Mesenchymal stem cell (in vitro differentiated cells and primary cell): ENCODE measurements around the gene SERTAD2.

ENCODE experiments used
- DNase-seq: peaks from one replicate; pipeline ENCODE4 v3.0.0-alpha.2; 2013
- H2AFZ ChIP-seq: one replicate; pipeline ENCODE4 v1.6.1; 2013; ENCODE audit warnings: low read depth, mild to moderate bottlenecking, control low read depth, inconsistent platforms, low read length, moderate library complexity
- H2AK5ac ChIP-seq: 2 replicates; pipeline ENCODE4 v1.6.1; 2013; ENCODE audit warnings: low read length, moderate library complexity, mild to moderate bottlenecking, inconsistent platforms; ENCODE audit not compliant: severe bottlenecking
- H2BK120ac ChIP-seq: one replicate; pipeline ENCODE4 v1.6.1; 2013; ENCODE audit warnings: low read depth, mild to moderate bottlenecking, inconsistent platforms, low read length, moderate library complexity
- H2BK12ac ChIP-seq, 2 experiments: one replicate each; pipeline ENCODE4 v1.6.1; 2013; ENCODE audit warnings: inconsistent platforms in 2 of 2, low read length in 2 of 2, mild to moderate bottlenecking in 2 of 2, moderate library complexity in 2 of 2, control low read depth in 1 of 2
- H2BK15ac ChIP-seq: one replicate; pipeline ENCODE4 v1.6.1; 2013; ENCODE audit warnings: mild to moderate bottlenecking, low read depth, inconsistent platforms; ENCODE audit not compliant: poor library complexity, severe bottlenecking
- H2BK5ac ChIP-seq: 2 replicates; pipeline ENCODE4 v1.6.1; 2013; ENCODE audit warnings: low read depth, mild to moderate bottlenecking, low read length, control low read depth, inconsistent platforms; ENCODE audit not compliant: poor library complexity, severe bottlenecking
- H3K14ac ChIP-seq, 2 experiments: one replicate each; pipeline ENCODE4 v1.6.1; 2013; ENCODE audit warnings: inconsistent platforms in 2 of 2, low read length in 2 of 2, control low read depth in 1 of 2, mild to moderate bottlenecking in 1 of 2, moderate library complexity in 1 of 2
- H3K18ac ChIP-seq, 2 experiments: one replicate each; pipeline ENCODE4 v1.6.1; 2013; ENCODE audit warnings: inconsistent platforms in 2 of 2, low read length in 2 of 2, control low read depth in 1 of 2, low read depth in 1 of 2, mild to moderate bottlenecking in 1 of 2
- H3K23ac ChIP-seq, 2 experiments: one replicate each; pipeline ENCODE4 v1.6.1; 2013; ENCODE audit warnings: inconsistent platforms in 2 of 2, low read length in 2 of 2, mild to moderate bottlenecking in 2 of 2, moderate library complexity in 2 of 2, control low read depth in 1 of 2
- H3K27ac ChIP-seq: 2 replicates; pipeline ENCODE4 v1.5.1; 2013; ENCODE audit warnings: mild to moderate bottlenecking, moderate library complexity, low read length, control low read depth, inconsistent platforms; ENCODE audit not compliant: poor library complexity, severe bottlenecking
- H3K27me3 ChIP-seq, 2 experiments: 2 replicates each; pipeline versions ENCODE4 v1.6.1 to v1.7.0; 2013; ENCODE audit warnings: low read length in 2 of 2, mild to moderate bottlenecking in 2 of 2, moderate library complexity in 2 of 2, control low read depth in 1 of 2, inconsistent platforms in 1 of 2; ENCODE audit not compliant: control insufficient read depth in 1 of 2, insufficient read depth in 1 of 2
- H3K36me3 ChIP-seq, 2 experiments: 2 replicates each; pipeline versions ENCODE4 v1.6.1 to v1.7.0; 2013; ENCODE audit warnings: low read length in 2 of 2, control low read depth in 1 of 2, inconsistent platforms in 1 of 2, low read depth in 1 of 2, mild to moderate bottlenecking in 1 of 2; ENCODE audit not compliant: insufficient read depth in 2 of 2, control insufficient read depth in 1 of 2
- H3K4ac ChIP-seq, 2 experiments: one replicate each; pipeline ENCODE4 v1.6.1; 2013; ENCODE audit warnings: inconsistent platforms in 2 of 2, low read length in 2 of 2, mild to moderate bottlenecking in 2 of 2, moderate library complexity in 2 of 2, control low read depth in 1 of 2, low read depth in 1 of 2
- H3K4me1 ChIP-seq: 2 replicates; pipeline ENCODE4 v1.6.1; 2013; ENCODE audit warnings: low read depth, low read length, control low read depth; ENCODE audit not compliant: control insufficient read depth, insufficient read depth
- H3K4me2 ChIP-seq: 2 replicates; pipeline ENCODE4 v1.6.1; 2013; ENCODE audit warnings: low read length, mild to moderate bottlenecking, inconsistent platforms; ENCODE audit not compliant: poor library complexity, severe bottlenecking
- H3K4me3 ChIP-seq, 2 experiments: 2 replicates each; pipeline versions ENCODE4 v1.5.1 to v1.7.0; 2013; ENCODE audit warnings: low read length in 2 of 2, mild to moderate bottlenecking in 2 of 2, control low read depth in 1 of 2, low read depth in 1 of 2; ENCODE audit not compliant: insufficient read depth in 1 of 2
- H3K79me1 ChIP-seq: replicated peaks from 2 replicates; pipeline ENCODE4 v1.6.1; 2013; ENCODE audit warnings: mild to moderate bottlenecking, control low read depth, low read length, inconsistent platforms; ENCODE audit not compliant: poor library complexity, severe bottlenecking
- H3K9ac ChIP-seq: 2 replicates; pipeline ENCODE4 v1.7.0; 2013; ENCODE audit warnings: mild to moderate bottlenecking, low read length, moderate library complexity
- H3K9me3 ChIP-seq: 2 replicates; pipeline ENCODE4 v1.7.0; 2013; ENCODE audit warnings: mild to moderate bottlenecking, low read length; ENCODE audit not compliant: control insufficient read depth
- H4K8ac ChIP-seq: one replicate; pipeline ENCODE4 v1.6.1; 2013; ENCODE audit warnings: inconsistent platforms, mild to moderate bottlenecking, low read length, moderate library complexity
- H4K91ac ChIP-seq: one replicate; pipeline ENCODE4 v1.6.1; 2013; ENCODE audit warnings: mild to moderate bottlenecking, low read length, inconsistent platforms
- WGBS: methylation state at CpG from one replicate; pipeline ENCODE4 v1.1.7; 2013; ENCODE audit warnings: mixed read lengths; 5-methylcytosine and 5-hydroxymethylcytosine counted together

SERTAD2 gene

GRCh38 chr2:64615844-64616536 lies 37.7 kb downstream of the SERTAD2 start:
- 91% methylated on average over 7 of the region's 7 CpGs for WGBS
- H3K18ac ChIP-seq: no peak overlapping the region
- H2AFZ ChIP-seq: no peak overlapping the region
- no peak overlapping the region for H3K27ac ChIP-seq
- H3K4ac ChIP-seq: no peak overlapping the region
- H3K4me3 ChIP-seq: no peak overlapping the region
- H3K14ac ChIP-seq: no peak overlapping the region
- H4K91ac ChIP-seq: no peak overlapping the region
- no peaks in the 10 kb centered on the region for H3K36me3 ChIP-seq
- no peak for DNase-seq
- peaks cover 0 to 6% of the 10 kb centered on the region in 2 experiments for H3K27me3 ChIP-seq
- H3K23ac ChIP-seq: no peak overlapping the region
- no peaks in the 10 kb centered on the region for H3K79me1 ChIP-seq
- H2BK12ac ChIP-seq: no peak overlapping the region
- no peak overlapping the region for H3K4me2 ChIP-seq
- H4K8ac ChIP-seq: no peak overlapping the region
- H3K9me3 ChIP-seq: no peaks in the 10 kb centered on the region
- no peak overlapping the region for H2BK15ac ChIP-seq
- no peak overlapping the region for H2BK120ac ChIP-seq
- no peak overlapping the region for H2AK5ac ChIP-seq
- H3K4me1 ChIP-seq: no peaks in the 10 kb centered on the region
- no peak overlapping the region for H3K9ac ChIP-seq
- H2BK5ac ChIP-seq: no peak overlapping the region

- Histone ChIP-seq H2AK5ac (no peak overlapping the region), H3K9me3 (no peaks in the 10 kb centered on the region), H2BK120ac (no peak overlapping the region), H3K27me3 (peaks cover 0 to 6% of the 10 kb centered on the region in 2 experiments), H3K36me3 (no peaks in the 10 kb centered on the region), H3K18ac (no peak overlapping the region), H3K4ac (no peak overlapping the region), H4K8ac (no peak overlapping the region), H2BK5ac (no peak overlapping the region), H3K4me1 (no peaks in the 10 kb centered on the region), H3K4me3 (no peak overlapping the region), H4K91ac (no peak overlapping the region), H3K4me2 (no peak overlapping the region), H2AFZ (no peak overlapping the region), H3K23ac (no peak overlapping the region), H2BK15ac (no peak overlapping the region), H3K9ac (no peak overlapping the region), H3K79me1 (no peaks in the 10 kb centered on the region), H2BK12ac (no peak overlapping the region), H3K27ac (no peak overlapping the region), H3K14ac (no peak overlapping the region)
- 85% methylated on average over 6 of the region's 6 CpGs for WGBS
- no peak for DNase-seq
Observed at GRCh38 chr2:64615192-64615763, 38.4 kb downstream of the SERTAD2 start.

GRCh38 chr2:64613276-64613675 lies 40.4 kb downstream of the SERTAD2 start:
- H2BK120ac ChIP-seq: no peak overlapping the region
- H3K27me3 ChIP-seq: peaks cover 0 to 6% of the 10 kb centered on the region in 2 experiments
- no peak overlapping the region for H3K4me3 ChIP-seq
- DNase-seq: no peak
- H3K23ac ChIP-seq: no peak overlapping the region
- no peak overlapping the region for H3K14ac ChIP-seq
- peaks cover 7% of the 10 kb centered on the region for H3K4me1 ChIP-seq
- H3K18ac ChIP-seq: no peak overlapping the region
- H2BK12ac ChIP-seq: no peak overlapping the region
- no peak overlapping the region for H3K9ac ChIP-seq
- no peak overlapping the region for H2BK15ac ChIP-seq
- H3K4me2 ChIP-seq: no peak overlapping the region
- 93% methylated on average over 2 of the region's 7 CpGs for WGBS
- no peak overlapping the region for H2AK5ac ChIP-seq
- H3K36me3 ChIP-seq: no peaks in the 10 kb centered on the region
- H4K8ac ChIP-seq: no peak overlapping the region
- H3K79me1 ChIP-seq: no peaks in the 10 kb centered on the region
- no peaks in the 10 kb centered on the region for H3K9me3 ChIP-seq
- H2AFZ ChIP-seq: no peak overlapping the region
- no peak overlapping the region for H4K91ac ChIP-seq
- H3K27ac ChIP-seq: no peak overlapping the region
- no peak overlapping the region for H3K4ac ChIP-seq
- H2BK5ac ChIP-seq: no peak overlapping the region

GRCh38 chr2:64612575-64613195 lies 41.0 kb downstream of the SERTAD2 start:
- Histone ChIP-seq H3K27ac (no peak overlapping the region), H2BK5ac (no peak overlapping the region), H3K14ac (no peak overlapping the region), H3K18ac (no peak overlapping the region), H2BK12ac (no peak overlapping the region), H2AK5ac (no peak overlapping the region), H3K36me3 (no peaks in the 10 kb centered on the region), H3K4ac (no peak overlapping the region), H3K4me1 (peaks cover 7% of the 10 kb centered on the region), H2BK15ac (no peak overlapping the region), H3K4me3 (no peak overlapping the region), H3K9ac (no peak overlapping the region), H3K23ac (no peak overlapping the region), H3K4me2 (no peak overlapping the region), H2AFZ (no peak overlapping the region), H3K9me3 (no peaks in the 10 kb centered on the region), H3K27me3 (peaks cover 0 to 6% of the 10 kb centered on the region in 2 experiments), H2BK120ac (no peak overlapping the region), H4K91ac (no peak overlapping the region), H4K8ac (no peak overlapping the region), H3K79me1 (no peaks in the 10 kb centered on the region)
- no peak for DNase-seq
- WGBS: 90% methylated on average over 5 of the region's 5 CpGs
